Fibroblast of lung (primary cell): Measurements from ENCODE around the gene UGGT2.

Source experiments
- CTCF ChIP-seq, 2 donors: IDR thresholded peaks in 1 of 2; conservative IDR thresholded peaks in 1 of 2; 1 replicate in 1 of 2; 2 replicates in 1 of 2; pipeline ENCODE4 v1.5.1; 2011 to 2012; ENCODE audit warnings: low read length in 2 of 2, control low read depth in 1 of 2, inconsistent platforms in 1 of 2, low read depth in 1 of 2, mild to moderate bottlenecking in 1 of 2
- EZH2 ChIP-seq: IDR thresholded peaks from 2 replicates; pipeline ENCODE4 v1.5.1; 2012; ENCODE audit warnings: low read length, control low read depth, mild to moderate bottlenecking; ENCODE audit errors: missing control alignments

- no peak for TF ChIP-seq CTCF (conservative IDR thresholded peaks at IDR 0.05 in 1 of 2, IDR thresholded peaks at IDR 0.05 in 1 of 2; ENCODE audit: low read depth in 1 of 2, low read length in 2 of 2)
- TF ChIP-seq EZH2 = no peak
These were observed 65.4 kb downstream of the UGGT2 start for GRCh38 chr13:95987841-95988240.
